HG03280 (cell line): ENCODE results near the gene FABP1.

Source experiments
- ATAC-seq: cut with Tn5 transposase; IDR thresholded peaks from one replicate; pipeline ENCODE4 v1.9.1; 2021; ENCODE audit warnings: mild to moderate bottlenecking, moderate library complexity; ENCODE audit not compliant: unreplicated experiment

The FABP1 gene

DNA sequence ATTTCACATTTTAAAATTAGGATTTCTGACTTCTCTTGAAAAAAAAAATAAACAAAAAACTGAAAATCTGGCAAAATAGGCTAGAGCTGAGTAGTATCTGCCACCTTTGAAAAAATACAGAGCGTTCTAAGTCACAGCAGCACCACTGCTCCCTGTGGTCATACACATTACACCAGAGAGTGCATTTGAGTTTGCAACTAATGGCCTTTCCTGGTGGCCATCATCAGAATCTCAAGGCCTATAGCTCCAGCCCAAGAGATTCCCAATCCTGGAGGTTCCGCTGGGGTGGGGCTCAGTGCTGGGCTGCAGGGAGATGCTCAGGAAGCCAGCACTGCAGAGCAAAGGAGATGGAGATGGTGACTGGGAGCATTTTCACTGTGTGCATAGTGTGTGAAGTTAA, 42.8 kb downstream of the FABP1 start:
- ATAC-seq = no peak

GRCh38 chr2:88082781-88083180, 45.1 kb downstream of the FABP1 start:
- no peak for ATAC-seq

DNA sequence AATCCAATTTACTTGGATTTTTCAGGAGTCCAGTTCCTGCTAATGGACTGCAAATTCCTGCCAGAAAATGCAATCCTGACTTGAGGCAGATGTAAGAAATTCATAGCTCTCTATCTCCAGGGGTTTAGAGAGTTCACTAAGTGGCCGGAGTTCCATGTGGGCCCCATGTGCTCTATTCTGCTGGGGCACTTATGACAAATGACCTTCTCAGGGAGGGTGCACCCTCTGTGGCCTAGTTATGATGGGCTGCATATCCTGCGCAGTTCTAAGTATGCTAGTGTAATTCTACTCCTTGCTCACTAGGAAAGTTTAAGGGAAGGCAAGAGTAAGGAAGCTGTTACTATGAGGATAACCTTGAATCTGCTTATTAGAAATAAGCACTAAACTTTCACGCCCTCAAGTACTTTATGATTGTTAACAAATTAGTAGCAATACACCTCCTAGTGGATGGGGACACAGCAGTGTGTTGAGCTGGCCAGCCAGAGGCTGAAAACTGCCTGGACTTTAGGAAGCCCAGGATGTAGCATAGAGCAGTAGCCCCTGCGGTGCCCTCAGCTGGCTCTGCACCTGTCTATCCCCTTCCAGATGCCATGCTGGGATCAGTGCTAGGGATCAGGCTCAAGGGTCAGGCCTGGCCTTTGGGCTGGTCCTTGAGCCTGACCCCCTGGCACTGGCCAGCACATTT, 45.8 kb downstream of the FABP1 start:
- ATAC-seq = no peak

GRCh38 chr2:88080545-88080944, 47.3 kb downstream of the FABP1 start:
- ATAC-seq = no peak

DNA sequence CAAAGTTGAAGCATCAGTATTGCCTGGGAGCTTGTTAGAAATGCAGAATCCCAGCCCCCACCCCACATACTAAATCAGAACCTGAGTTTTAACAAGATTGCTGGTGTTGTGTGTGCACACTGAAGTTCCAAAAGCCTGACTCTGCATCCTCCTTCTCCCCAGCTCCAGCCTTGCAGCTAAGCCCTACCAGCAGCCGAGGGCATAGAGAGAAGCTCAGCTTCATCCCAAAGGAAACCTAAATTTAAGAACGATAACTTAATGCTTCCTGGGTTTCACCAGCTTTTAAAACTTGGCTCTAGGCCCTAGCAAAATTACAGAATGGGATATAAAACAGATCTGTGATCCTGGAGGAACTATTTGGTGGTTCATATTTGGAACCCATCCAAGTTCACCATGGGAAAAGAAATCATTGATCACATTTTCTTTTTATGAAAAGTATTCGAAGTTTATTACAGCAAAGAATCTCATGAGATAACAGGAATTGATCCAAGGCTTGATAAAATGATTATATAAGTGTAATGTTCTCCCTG, 49.2 kb downstream of the FABP1 start:
- no peak for ATAC-seq

- ATAC-seq = no peak
Measured at GRCh38 chr2:88077080-88077479, 50.8 kb downstream of the FABP1 start.

DNA sequence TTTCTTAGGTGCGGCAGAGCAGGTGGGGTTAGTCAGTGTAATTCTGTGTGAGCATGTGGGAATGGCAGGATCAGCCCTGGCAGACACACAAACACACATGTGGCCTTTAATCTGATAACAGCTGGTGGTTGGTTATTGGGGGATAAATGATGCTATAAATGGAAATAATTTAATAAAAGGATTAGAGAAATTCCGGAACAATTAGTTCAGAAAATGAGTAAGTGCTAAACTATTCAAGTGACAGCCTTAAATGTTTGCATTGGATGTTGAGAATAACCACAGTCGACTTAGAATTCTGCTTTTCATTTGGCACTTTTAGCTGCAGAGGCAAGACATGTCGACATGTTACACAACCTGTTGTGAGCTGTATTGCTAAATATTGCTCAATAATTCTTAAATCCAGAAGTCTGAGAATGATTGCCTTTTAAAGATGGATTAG, 53.0 kb downstream of the FABP1 start:
- ATAC-seq = no peak

DNA sequence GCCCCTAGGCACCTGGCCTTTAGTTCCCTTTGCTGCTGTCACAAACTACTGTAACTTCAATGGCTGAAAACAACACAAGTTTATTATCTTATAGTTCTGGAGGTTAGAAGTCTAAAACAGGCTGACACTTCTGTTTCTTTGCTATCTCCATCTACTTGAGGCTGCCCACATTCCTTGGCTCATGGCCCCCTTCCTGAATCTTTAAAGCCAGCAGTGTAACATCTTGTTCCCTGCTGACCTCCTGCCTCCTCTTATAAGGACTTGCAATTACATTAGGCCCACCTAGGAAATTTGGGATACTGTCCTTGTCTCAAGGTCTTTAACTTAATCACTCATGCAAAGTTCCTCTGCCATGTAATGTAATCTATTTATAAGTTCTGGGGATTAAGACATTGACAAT, 53.7 kb downstream of the FABP1 start:
- no peak for ATAC-seq
